CD4-positive, alpha-beta T cell (primary cell): ENCODE data around the gene BCAR3. TPM values are rescaled to one million over a fixed set of nuclear protein-coding genes. Genes with fewer than 3 reads are reported as not detected.

Experiments used
- ATAC-seq: fragments of 200-7000 bp; cut with Tn5 transposase; one replicate; pipeline ENCODE4 v1.10.0; 2022; ENCODE audit warnings: mild to moderate bottlenecking; ENCODE audit not compliant: poor library complexity
- CTCF ChIA-PET: fragments of 350-600 bp; sonication (Branson Sonifier 250); formaldehyde crosslinking; loops from one replicate; lab custom pipeline; 2021; ENCODE audit warnings: antibody characterized with exemption, inconsistent platforms; lab: Charles Lee
- POLR2A ChIA-PET: fragments of 350-600 bp; sonication (Branson Sonifier 250); formaldehyde crosslinking; loops from one replicate; lab custom pipeline; 2021; ENCODE audit warnings: antibody characterized with exemption, inconsistent platforms; lab: Charles Lee
- DNase-seq, 14 experiments: peaks; one replicate each; pipeline ENCODE4 v3.0.0-alpha.2; 2013 to 2020; ENCODE audit warnings: mixed read lengths in 2 of 14
- H3K27ac ChIP-seq, 2 donors: one replicate each; pipeline versions ENCODE4 v1.5.1 to v1.7.0; 2013; ENCODE audit warnings: low read length in 2 of 2, low read depth in 1 of 2, mild to moderate bottlenecking in 1 of 2
- H3K27me3 ChIP-seq, 2 experiments: 1 replicate in 1 of 2; 2 replicates in 1 of 2; pipeline versions ENCODE4 v1.6.1 to v1.7.0; 2013; ENCODE audit warnings: low read length in 2 of 2, control low read depth in 1 of 2, mild to moderate bottlenecking in 1 of 2, moderate library complexity in 1 of 2; ENCODE audit not compliant: insufficient read depth in 2 of 2, control insufficient read depth in 1 of 2
- H3K36me3 ChIP-seq: one replicate; pipeline ENCODE4 v1.6.1; 2013; ENCODE audit warnings: low read length, control low read depth; ENCODE audit not compliant: insufficient read depth
- H3K4me1 ChIP-seq: one replicate; pipeline ENCODE4 v1.6.1; 2013; ENCODE audit warnings: low read length, control low read depth; ENCODE audit not compliant: insufficient read depth
- H3K4me3 ChIP-seq: one replicate; pipeline ENCODE4 v1.5.1; 2013; ENCODE audit warnings: mild to moderate bottlenecking, low read length, moderate library complexity
- H3K9me3 ChIP-seq, 2 experiments: 1 replicate in 1 of 2; 2 replicates in 1 of 2; pipeline versions ENCODE4 v1.6.1 to v1.7.0; 2013; ENCODE audit warnings: low read length in 2 of 2, mild to moderate bottlenecking in 2 of 2, control low read depth in 1 of 2, moderate library complexity in 1 of 2; ENCODE audit not compliant: control insufficient read depth in 1 of 2, insufficient read depth in 1 of 2
- H3K27ac Mint-ChIP-seq: one replicate; pipeline ENCODE4 v1.8.0; 2020; ENCODE audit warnings: mixed read lengths
- H3K27me3 Mint-ChIP-seq: one replicate; pipeline ENCODE4 v1.8.0; 2021; ENCODE audit warnings: mixed read lengths
- H3K36me3 Mint-ChIP-seq: one replicate; pipeline ENCODE4 v1.8.0; 2021; ENCODE audit warnings: low read depth, mixed read lengths
- H3K4me1 Mint-ChIP-seq: one replicate; pipeline ENCODE4 v1.8.0; 2021; ENCODE audit warnings: low read depth, mixed read lengths
- H3K4me3 Mint-ChIP-seq: one replicate; pipeline ENCODE4 v1.8.0; 2020; ENCODE audit warnings: mild to moderate bottlenecking, mixed read lengths
- H3K9me3 Mint-ChIP-seq: one replicate; pipeline ENCODE4 v1.8.0; 2020; ENCODE audit warnings: mixed read lengths
- CTCF ChIP-seq: fragments of 200-600 bp; IDR thresholded peaks from one replicate; pipeline ENCODE4 v1.8.0; 2022; ENCODE audit warnings: antibody characterized with exemption, mild to moderate bottlenecking
- intact Hi-C, 2 experiments: fragments of 100-400 bp; cut with DNase I in 1 of 2; cut with micrococcal nuclease in 1 of 2; formaldehyde crosslinking; loops; one replicate each; pipeline versions ENCODE4 v1.15.1 to v1.9.0; 2023 to 2025; cut with DNase I, micrococcal nuclease
- total RNA-seq, 174 experiments: library from RNA in 2 of 174; stranded (reverse) in 2 of 174; gene quantifications; one replicate each; pipeline ENCODE4 v1.2.3 and lab custom pipeline; 2021 to 2026

BCAR3 gene
- total RNA-seq, 2 experiments from 2014 or later = 0.47 to 0.92 TPM

DNA sequence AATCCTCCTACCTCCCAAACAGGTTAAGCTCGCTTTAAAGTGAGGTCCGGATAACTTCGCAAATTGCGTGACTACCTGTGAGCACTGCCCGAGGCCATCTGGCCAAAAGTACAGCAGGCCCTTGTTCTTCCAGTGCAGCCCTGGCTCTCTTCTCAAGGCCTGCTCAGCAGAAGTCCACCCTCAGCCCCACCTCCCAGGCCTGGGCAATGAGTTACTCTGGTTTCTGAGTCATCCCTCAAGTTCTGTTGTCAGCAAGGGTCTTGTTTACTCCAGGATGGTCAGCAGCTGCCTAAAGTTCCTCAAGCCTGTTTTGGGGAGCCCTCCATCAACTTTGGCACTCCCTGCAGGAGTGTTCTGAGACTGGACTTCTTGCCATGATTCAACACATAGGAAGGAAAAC lies 101.7 kb downstream of the BCAR3 start:
- no peak for DNase-seq
- H3K4me1 ChIP-seq = no peaks in the 10 kb centered on the region
- no peak overlapping the region for H3K4me3 Mint-ChIP-seq
- intact Hi-C loops = no loop called here
- no peak for TF ChIP-seq CTCF
- H3K27ac Mint-ChIP-seq = no peak overlapping the region
- H3K36me3 ChIP-seq = no peaks in the 10 kb centered on the region
- CTCF ChIA-PET = no interaction called here
- no peaks in the 10 kb centered on the region for H3K36me3 Mint-ChIP-seq
- no peaks in the 10 kb centered on the region for H3K27me3 ChIP-seq
- no peak overlapping the region for H3K4me3 ChIP-seq
- H3K27ac ChIP-seq = no peak overlapping the region
- no peaks in the 10 kb centered on the region for H3K4me1 Mint-ChIP-seq
- H3K27me3 Mint-ChIP-seq = no peaks in the 10 kb centered on the region
- H3K9me3 ChIP-seq = no peaks in the 10 kb centered on the region
- no peaks in the 10 kb centered on the region for H3K9me3 Mint-ChIP-seq
- POLR2A ChIA-PET = no interaction called here
- ATAC-seq = no peak

- no peaks in the 10 kb centered on the region for H3K36me3 Mint-ChIP-seq
- ChIA-PET CTCF (no interaction called here), POLR2A (no interaction called here)
Observed at GRCh38 chr1:93578911-93579825, 102.5 kb downstream of the BCAR3 start.

GRCh38 chr1:93578433-93578830 lies 103.2 kb downstream of the BCAR3 start:
- H3K36me3 Mint-ChIP-seq = no peaks in the 10 kb centered on the region
- ATAC-seq = no peak
- H3K9me3 Mint-ChIP-seq = no peaks in the 10 kb centered on the region
- no peak for DNase-seq
- Histone ChIP-seq H3K4me3 (no peak overlapping the region), H3K27me3 (no peaks in the 10 kb centered on the region), H3K4me1 (no peaks in the 10 kb centered on the region), H3K9me3 (no peaks in the 10 kb centered on the region), H3K36me3 (no peaks in the 10 kb centered on the region), H3K27ac (no peak overlapping the region)
- no peaks in the 10 kb centered on the region for H3K27me3 Mint-ChIP-seq
- ChIA-PET POLR2A (no interaction called here), CTCF (no interaction called here)
- H3K4me1 Mint-ChIP-seq = no peaks in the 10 kb centered on the region
- H3K27ac Mint-ChIP-seq = no peak overlapping the region
- intact Hi-C loops = no loop called here
- H3K4me3 Mint-ChIP-seq = no peak overlapping the region
- TF ChIP-seq CTCF = no peak

More at GRCh38 chr1:93578911-93579825, 102.5 kb downstream of the BCAR3 start:
- no peak for TF ChIP-seq CTCF
- Histone ChIP-seq H3K27ac (no peak overlapping the region), H3K4me3 (no peak overlapping the region), H3K9me3 (no peaks in the 10 kb centered on the region), H3K4me1 (no peaks in the 10 kb centered on the region), H3K27me3 (no peaks in the 10 kb centered on the region), H3K36me3 (no peaks in the 10 kb centered on the region)
- Mint-ChIP-seq H3K27me3 (no peaks in the 10 kb centered on the region), H3K4me1 (no peaks in the 10 kb centered on the region), H3K4me3 (no peak overlapping the region), H3K27ac (no peak overlapping the region), H3K9me3 (no peaks in the 10 kb centered on the region)
- DNase-seq (no peak), ATAC-seq (no peak)
- intact Hi-C loops = no loop called here
